Stimulated activated naive CD4-positive, alpha-beta T cell (primary cell): Measurements from ENCODE around the gene COL15A1.
"Not testable (repeated sequence)": the region's sequence is repeated elsewhere in the genome, so short reads cannot be mapped to it uniquely, and the experiment has no call there.

Source experiments
- DNase-seq, 6 experiments: peaks; one replicate each; lab custom pipeline; 2025; lab: John Stamatoyannopoulos, UW

COL15A1 gene

DNA sequence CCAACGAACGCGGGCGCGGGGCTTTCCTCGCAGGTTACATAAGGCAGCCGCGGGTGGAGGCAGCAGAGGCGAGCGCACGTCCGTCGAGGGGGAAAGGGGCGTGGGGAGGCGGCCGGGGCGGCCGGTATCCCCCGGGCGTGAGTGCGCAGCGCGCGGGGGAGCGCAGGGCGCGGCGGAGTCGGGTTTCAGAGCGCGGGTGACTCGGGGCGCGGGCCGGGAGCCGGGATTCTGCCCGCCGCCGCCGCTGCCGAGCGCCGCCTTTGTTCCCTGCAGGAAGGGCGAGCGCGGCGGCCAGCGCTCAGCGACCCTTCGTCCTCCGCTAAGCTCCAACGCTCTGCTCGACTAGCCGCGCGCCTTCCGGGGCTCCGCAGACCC is at the start of gene COL15A1:
Gene COL15A1, plus strand, starts transcription at position 226 of the 375 bp plus-strand sequence. CDS start 155 bp downstream, outside the sequence.
- no peak for DNase-seq

DNA sequence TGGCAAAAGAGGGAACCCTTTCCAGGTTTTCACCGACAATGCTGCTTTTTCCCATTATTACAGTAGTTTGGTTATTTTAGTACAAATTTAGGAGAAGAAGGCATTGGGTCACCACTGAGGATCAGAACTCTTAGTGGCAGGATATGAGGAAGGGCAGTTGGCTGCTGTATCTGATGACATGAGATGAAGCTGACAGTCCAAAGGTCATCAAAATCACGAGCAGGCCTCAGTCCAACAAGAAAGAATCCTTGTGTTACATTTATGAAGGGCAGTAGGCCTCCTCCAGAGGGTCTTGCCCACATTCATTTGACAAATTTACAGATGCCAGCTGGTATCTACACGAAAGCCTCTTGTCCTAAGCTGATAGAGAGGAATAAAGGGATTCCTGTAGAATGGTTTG is 49.5 kb upstream of the COL15A1 start:
- DNase-seq = no peak

DNA sequence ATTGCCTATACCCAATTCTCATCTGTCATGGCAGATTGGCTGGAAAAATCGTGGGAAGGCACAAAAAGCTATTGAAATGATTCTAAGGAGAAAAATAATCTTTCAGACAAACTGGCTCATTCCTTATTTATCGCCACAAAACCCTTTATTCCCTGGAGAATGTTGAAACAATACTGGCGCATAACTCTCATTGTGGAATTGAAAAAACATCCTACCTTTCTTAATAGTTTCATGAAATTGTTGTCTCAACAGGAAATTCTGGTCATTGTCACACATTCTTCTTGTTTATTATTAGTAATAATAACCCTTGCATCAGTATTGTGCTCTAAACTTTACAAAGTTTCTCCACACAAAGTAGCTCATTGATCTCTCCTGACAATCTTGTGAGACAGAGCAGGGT is 48.9 kb upstream of the COL15A1 start:
- no peak for DNase-seq

DNA sequence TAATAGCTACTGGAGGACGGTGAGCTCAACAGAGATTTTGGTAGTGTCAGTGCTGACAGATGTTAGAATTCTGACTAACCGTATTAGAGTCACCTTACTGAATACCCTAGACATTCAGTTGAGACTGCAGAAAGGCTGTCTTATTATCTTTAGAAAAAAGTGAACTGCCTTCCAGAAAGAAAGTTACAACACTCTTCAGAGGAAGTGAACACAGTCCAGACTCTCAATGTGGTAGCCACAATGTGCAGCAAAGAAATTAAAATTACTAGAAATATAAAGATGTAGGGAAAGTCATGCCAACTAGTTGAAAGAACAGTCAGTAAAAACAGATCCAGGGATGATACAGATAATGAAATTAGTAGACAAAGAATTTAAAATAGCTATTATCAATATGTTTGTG is 47.1 kb upstream of the COL15A1 start:
- no peak for DNase-seq

DNA sequence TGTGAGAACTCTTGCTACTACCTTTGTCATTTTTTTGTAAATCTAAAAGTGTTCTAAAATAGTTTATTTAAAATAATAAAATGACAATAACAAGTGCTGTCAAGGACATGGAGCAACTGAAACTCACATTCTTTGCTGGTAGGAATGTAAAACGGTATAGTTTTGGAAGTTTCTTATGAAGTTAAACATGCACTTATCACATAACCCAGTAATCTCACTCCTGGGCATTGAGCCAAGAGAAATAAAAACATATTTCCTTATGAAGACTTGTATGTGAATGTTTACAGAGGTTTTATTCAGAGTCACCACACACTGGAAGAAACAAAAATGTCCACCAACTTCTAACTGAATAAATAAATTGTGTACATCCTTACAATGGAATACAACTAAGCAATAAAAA is 46.0 kb upstream of the COL15A1 start:
- DNase-seq = no peak

DNA sequence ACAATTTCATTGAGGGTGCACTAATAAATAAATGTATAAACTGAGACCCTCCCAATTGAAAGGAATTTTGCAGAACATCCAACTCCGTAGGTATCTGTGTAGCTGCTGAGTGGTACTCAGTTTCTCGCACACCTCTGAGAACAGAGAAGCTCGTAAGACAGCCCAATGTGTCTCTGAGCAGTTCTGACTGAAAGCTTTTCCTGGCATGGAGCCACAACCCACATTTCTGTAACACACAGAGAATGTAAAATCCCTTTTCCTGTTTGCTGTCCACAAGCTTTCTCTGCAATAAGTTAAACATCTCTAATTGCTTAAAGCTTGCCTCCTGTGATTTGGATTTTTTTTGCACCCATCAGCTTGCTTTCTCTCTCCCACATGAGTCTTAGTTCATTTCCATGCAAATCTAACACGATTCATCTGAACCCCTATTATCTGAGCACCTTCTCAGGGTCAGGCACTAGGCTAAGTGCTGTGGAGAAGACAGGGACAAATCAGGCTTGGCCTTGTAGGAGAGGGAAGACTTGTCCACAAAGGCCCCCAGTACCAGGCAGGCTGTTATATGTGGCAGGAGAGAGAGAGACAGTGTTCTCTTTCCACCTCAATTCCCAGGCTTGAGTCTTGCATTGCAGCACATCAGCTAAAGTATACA is 44.2 kb upstream of the COL15A1 start:
- DNase-seq = peak in 1 of 6 experiments; percentile 7

DNA sequence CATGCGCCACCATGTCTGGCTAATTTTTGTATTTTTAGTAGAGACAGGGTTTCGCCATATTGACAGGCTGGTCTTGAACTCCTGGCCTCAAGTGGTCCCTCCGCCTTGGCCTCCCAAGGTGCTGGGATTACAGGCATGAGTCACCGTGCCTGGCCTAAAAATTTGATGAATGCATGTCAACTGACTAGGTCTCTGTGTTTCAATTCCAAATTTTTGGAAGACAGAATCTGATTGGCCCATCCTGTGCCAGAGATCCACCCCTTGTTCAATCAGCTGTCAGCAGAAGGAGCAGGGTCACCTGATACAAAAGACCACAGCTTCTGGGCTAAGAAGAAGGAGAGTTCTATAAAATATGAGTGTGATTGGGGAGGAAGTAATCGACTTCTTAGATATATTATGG is 43.5 kb upstream of the COL15A1 start:
- no peak for DNase-seq

DNA sequence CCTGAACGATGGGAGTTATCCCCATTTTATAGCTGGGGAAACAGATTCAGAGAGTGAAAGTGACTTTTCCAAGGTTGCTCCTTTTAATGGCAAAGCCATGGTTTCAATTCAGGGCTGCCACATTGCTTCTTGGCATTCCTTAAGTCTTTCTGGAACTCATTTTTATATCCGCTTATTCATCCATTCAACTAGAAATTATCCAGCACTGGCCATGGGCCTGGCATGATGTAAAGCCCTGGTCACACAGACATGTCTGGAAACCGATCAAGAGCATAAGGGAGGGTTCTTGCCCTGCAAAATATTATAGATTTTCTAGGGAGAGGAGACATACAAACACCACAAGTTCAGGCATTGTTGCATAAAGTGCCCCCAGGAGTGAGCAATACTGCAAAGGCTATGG is 43.0 kb upstream of the COL15A1 start:
- no peak for DNase-seq

DNA sequence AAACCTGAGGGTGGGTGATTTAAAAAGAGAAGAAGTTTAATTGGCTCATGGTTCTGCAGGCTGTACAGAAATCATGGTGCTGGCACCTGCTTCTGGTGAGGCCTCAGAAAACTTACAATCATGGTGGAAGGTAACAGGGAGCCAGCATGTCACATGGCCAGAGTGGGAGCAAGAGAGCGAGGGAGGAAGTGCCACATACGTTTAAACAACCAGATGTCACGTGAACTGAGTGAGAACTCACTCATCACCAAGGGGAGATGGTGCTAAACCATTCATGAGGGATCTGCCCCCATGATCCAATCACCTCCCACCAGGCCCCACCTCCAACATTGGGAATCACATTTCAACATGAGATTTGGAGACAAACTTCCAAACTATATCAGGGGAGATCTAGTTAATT is 41.9 kb upstream of the COL15A1 start:
- not testable (repeated sequence) for DNase-seq

DNA sequence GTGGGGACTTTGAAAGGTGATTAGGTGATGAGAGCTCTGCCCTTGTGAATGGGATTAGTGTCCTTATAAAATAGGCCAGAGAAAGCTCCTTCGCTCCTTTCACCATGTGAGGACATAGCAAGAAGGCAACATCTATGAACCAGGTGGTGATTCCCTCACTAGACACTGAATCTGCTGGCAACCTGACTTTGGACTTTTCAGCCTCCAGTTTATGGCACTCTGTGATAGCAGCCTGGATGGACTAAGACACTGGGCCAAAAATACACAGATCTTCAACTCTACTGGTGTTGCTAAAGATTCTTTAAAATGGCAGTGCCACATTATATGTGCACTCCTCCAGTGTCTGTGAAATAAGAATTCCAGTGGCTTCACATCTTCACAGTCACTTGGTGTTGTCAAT is 41.2 kb upstream of the COL15A1 start:
- no peak for DNase-seq

DNA sequence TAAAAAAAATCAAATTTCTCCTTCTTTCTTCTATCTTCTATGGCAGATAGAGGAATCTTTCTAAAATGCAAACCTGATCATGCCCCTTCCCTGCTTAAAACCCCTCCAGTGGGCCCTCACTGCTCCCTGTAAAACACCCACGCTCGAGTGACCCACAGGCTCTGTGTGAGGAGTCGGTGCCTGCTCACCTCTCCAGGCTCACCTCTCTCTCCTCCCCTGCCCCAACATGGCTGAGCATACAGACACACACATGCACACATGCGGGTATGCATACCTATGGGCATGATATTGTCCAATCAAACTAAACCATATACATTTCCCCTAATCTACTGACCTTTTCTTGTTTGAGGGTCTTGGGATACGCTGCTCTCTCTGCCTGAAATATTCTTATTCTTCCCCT is 40.8 kb upstream of the COL15A1 start:
- DNase-seq = no peak

DNA sequence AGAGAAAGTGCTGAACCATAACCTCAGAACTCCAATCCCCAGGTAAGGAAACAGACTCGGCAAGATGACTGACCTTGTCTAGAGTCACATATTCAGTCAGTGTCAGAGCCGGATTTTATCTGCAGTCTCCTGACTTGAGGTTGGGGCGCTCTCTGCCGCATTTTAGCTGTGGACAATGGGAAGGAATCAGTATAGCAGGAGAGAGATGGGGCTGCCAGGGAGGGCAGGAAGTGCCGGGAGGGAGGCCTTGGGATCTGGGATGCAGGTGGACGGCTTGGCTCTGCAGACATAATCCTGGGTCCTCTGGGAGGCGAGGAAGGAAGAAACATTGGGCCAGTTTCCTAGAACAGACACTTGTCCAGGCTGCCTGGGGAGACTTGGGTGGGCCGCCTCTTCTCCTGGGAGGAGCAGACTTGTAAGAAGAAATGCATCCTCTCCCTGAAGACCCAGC is 39.7 kb upstream of the COL15A1 start:
- DNase-seq = no peak

DNA sequence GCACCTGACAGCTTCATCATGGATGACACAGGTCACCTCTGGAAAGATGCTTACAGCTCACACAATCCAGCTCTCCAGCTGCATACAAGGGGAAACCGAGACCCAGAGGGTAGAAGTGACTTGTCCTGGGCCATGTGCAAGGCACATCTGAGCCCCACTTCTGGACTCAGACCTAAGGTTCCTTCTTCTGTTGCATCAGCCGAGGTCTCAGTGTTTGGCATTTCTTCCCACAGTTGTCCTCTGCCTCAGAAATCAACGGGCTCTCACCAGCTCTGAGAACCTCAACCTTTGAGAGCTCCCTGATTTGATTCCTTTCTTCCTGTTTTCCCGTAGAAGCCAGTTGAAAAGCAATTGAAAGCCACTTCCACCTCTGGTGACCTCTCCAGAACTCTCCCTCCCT is 38.7 kb upstream of the COL15A1 start:
- DNase-seq = no peak

DNA sequence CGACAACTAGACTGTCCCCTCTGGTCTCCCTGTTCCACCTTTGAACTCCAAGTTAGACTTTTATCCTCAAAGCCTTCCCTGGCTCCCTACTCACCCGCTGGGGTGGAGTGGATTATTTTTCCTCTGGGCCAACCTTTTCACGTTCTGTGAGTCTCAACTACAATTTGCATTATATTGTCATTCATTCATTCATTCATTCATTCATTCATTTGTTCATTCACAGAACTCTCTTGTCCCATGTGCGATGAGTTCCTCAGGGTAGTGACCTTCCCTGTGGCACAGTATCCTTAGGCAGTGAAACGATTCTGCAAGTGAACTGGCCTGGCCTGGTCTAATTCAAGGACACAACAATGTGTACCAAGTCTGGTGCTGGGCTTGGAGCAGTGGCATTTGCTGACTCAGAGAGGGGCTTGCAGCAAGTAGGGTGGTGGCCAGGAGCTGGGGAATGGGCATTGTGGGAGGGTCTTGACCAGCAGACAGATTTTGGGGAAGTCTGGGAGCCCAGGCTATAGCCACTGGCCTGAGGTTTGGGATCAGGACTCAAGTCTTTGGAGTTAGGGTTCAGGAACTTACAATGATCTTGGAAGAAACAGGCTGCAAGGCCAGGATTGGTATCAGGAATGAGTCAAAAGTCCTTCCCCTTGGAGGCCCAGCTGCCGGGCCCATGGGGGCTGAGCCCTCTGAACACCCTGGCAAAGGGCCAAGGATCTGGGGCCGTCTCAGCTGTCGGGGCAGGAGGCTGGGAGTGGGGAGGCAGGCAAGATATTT is 37.2 kb upstream of the COL15A1 start:
- no peak for DNase-seq

DNA sequence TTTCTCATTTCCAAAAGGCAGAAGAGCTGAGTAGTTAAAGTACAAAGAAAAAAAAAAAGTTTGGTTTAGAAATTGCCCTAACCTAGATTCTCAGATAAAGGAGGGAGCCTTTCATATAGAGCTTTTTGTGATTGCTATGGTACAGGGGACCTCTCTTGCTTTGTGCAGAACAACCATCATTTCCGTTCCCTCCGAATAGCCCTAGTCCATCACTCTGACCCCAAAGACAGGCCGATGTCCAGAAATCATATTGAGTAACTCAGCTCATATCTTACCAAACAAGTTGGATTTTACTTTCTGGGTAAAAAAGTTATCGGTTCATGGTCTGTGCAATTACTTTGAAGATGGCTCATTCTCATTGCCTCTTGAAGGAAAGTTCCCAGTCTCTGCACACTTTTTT is 36.7 kb upstream of the COL15A1 start:
- DNase-seq = no peak

DNA sequence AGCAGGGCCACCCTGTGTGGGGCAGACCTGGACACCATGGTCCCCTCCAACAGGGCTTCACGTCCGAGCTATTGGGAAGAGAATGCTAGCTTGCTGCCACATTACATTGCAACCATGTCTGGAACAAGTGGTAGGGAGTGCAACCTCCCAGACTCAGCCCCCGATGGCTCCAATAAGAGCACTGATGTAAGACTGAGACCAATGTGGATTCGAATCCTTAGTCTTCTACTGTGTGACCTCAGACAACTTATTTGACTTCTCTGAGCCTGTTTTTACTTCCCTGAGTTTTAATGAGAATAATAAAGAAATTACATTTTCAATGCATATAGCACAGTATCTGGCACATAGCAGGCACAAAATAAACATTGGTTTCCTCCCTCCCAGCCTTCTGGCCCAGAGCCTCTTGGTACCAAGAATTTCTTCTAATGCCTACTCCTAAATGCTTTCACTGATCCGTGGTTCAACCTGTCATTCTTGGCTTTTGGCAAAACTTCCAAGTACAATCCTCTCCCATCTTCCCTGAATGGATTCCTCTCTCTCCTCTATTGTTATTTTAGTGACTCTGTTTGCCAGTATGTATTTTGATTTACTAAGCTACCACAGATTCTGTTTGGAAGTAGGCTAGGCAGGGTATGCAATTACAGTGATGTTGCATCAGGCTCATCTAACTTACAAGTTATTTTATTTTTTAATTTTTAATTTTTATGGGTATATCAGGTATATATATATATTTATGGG is 34.6 kb upstream of the COL15A1 start:
- no peak for DNase-seq

DNA sequence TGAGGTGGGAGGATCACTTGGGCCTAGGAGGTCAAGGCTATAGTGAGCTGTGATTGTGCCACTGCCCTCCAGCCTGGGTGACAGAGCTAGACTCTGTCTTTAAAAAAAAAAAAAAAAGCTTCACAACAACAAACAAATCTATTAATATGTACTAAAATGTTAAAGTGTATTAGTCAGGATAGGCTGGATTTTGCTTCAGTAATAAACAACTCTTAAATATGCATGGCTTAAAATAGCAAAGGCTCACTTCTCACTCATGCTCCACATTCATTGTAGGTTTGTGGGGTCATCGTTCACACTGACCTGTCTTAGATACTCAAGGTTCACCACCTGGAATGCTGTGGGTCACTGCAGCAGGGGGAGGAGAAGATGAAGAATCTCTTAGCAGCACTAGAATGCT is 33.8 kb upstream of the COL15A1 start:
- no peak for DNase-seq

DNA sequence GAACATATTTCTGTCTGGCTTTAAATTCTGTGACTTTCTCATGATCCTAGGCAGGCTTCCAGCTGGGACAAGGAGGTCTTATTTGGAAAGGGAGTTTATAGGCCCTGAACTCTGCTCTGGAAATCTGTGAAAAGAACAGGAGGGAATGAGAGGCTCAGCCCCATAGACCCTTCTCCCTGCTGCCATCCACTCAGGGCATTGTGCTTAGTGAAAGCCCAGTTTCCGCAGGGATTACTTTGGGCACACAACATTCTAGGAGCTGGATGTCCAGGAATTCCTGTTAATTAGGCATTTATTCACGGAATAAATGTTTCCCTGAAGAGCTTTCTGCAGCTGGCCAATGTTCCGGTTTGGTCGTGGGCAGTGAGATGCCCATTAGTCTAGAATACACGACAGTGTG is 32.7 kb upstream of the COL15A1 start:
- no peak for DNase-seq

DNA sequence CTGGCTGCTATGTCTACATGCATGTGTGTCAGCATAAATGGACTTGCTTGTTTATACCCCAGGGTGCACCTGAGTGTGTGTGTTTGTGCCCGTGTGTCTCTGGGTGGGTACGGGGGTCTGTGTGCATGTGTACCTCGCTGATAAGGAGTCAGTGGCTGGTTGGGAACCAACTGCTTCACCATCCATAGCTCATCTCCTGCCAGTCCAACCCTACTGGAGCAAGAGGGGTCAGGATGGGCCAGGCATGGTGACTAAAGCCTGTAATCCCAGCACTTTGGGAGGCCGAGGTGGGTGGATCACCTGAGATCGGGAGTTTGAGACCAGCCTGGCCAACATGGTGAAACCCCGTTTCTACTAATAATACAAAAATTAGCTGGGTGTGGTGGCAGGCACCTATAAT is 32.0 kb upstream of the COL15A1 start:
- not testable (repeated sequence) for DNase-seq

DNA sequence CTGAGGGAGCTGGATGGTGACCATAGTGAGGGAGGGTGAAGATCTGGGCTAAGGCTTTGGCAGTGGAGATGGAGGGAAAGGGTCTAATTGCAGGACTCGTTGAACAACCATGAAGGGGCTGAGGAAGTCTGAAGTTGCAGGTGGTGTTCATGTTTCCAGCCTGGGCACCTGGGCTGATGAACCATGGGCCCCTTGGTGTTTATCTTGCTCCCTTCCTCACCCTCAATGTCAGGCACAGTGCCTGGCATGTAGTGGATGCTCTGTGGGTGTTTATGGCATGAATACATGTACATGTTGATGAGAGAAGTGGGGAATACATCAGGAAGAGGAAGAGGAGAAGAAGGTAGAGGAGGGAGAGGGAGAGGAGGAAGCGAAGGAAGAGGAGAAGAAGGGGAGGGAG is 31.3 kb upstream of the COL15A1 start:
- no peak for DNase-seq

DNA sequence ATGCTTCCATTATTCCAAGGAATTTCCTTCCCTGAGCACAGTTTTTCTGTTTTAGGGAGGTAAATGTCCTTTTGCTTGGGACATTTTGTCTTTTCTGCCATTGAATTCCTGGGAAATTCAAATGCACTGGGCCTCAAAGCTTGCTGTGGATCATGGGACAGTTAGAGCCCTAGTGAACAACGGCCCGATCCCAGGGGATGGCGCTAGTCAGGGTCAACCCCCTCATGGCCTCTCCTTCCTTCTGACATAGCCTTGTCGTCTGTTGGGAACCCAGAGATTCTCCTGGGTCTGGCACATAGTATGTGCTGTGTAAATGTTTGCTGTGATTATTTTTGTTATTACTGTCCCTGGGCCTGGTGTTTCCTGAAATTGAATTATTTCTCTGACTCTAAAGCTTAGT is 30.7 kb upstream of the COL15A1 start:
- no peak for DNase-seq

DNA sequence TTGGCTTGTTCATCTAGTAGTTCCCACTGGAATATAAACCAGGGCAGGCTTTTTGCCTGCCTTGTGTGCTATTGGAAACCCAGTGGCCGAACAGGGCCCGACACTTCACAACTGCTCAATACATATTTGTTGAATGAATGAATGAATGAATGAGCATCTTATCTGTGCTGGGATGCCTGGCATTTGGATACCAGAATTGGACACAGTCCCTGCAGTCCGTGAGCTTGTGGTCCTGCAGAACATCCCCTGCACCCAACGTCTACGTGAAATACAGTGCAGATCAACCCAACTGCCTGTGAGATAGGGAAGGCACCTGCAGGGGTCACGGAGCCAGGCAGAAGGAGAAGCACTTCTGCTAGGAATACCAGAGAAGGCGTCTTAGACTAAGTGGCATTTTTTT is 30.0 kb upstream of the COL15A1 start:
- no peak for DNase-seq

DNA sequence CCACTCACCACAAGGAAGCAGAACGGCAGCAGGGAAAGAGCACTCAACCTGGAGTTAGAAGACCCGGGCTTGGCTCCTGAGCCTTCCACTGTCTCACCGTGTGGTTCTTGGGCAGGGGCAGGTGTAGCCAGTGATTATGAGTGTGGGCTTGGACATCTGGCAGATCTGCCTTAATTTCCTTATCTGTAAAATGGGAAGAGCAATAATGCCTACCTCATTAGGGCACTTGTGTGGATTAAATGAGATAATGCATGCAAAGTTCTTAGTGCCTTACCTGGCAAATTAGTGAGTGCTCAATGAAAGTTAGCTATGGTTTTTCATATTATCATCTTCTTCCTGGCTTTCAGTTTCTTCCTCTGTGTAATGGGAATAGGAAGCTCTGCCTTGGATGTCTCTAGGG is 28.1 kb upstream of the COL15A1 start:
- no peak for DNase-seq
